ENCODE measurements around the gene EPC1.
A peak's percentile ranks its signal among the peaks of the same experiment; 100 is the strongest.
"Not testable (repeated sequence)": the region's sequence is repeated elsewhere in the genome, so short reads cannot be mapped to it uniquely, and the experiment has no call there.

Gene EPC1, protein sequence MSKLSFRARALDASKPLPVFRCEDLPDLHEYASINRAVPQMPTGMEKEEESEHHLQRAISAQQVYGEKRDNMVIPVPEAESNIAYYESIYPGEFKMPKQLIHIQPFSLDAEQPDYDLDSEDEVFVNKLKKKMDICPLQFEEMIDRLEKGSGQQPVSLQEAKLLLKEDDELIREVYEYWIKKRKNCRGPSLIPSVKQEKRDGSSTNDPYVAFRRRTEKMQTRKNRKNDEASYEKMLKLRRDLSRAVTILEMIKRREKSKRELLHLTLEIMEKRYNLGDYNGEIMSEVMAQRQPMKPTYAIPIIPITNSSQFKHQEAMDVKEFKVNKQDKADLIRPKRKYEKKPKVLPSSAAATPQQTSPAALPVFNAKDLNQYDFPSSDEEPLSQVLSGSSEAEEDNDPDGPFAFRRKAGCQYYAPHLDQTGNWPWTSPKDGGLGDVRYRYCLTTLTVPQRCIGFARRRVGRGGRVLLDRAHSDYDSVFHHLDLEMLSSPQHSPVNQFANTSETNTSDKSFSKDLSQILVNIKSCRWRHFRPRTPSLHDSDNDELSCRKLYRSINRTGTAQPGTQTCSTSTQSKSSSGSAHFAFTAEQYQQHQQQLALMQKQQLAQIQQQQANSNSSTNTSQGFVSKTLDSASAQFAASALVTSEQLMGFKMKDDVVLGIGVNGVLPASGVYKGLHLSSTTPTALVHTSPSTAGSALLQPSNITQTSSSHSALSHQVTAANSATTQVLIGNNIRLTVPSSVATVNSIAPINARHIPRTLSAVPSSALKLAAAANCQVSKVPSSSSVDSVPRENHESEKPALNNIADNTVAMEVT

DNA sequence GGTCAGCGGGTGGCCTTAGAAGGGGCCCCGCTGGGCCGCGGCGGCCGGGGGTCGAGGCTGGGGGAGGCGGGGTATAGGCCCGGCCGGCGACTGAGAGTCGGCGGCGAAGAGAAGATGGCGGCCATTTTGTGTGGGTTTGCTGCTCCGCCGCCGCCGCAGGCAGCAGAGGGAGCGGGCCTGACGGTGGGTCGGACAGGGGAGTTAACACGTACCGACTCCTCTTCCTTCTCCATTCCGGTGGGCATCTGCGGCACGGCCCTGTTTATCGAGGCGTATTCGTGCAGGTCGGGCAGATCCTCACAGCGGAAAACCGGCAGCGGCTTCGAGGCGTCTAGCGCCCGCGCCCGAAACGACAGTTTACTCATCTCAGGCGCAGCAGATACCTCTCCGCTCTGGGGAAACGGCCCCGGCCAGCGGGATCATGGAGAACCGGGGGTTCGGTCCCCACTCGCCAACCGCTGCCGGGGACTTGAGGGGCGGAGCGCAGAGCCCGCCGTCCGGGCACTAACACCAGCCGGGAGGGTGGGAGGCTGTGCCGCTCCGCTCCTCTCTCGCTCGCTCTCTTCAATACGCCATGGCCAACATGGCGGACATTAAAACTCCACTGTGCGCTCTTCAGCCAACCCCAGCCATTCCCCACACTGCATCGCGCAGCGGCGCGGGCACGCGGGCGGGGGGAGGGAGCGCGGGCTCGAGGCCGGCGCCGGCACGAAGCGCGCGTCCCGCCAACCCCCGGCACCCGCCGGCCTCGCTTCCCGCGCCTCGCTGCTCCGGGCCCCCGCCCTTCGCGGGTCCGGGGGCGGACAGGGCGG lies at the start of gene EPC1:
Gene EPC1, minus strand, starts transcription at position 608 of the 812 bp plus-strand sequence. Its CDS starts 243 bp downstream, at position 365.
- peak; percentile 93 for DNase-seq

DNA sequence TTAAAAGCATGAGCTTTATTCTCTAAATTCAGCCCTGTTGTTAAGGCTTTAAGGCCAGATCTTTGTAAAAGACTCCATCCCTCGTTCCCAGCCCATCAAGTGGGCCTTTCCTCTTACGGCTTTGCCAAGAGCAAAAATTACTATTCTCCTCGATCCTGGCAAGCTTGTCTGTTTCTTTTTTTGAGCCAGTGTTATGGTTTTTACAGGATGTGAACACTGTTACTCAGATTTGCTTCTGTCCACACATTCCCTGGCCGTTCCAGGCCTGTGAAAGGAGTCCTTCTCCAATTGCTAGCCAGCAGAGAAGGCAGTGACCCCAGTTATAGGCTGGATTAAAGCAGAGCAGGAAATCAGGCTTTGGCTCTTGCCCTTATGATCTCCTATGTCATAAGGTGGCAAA lies 47.0 kb upstream of the EPC1 start:
- peak; percentile 61 for DNase-seq

DNA sequence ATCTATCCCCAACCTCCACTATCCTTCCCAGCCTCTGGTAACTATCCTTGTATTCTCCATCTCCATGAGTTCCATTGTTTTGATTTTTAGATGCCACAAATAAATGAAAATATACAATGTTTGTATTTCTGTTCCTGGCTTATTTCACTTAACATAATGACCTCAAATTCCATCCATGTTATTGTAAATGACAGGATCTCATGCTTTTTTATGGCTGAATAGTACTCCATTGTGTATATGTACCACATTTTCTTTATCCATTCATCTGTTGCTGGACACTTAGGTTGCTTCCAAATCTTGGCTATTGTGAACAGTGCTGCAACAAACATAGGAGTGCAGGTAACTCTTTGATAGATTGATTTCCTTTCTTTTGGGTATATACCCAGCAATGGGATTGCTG lies 45.3 kb upstream of the EPC1 start:
- DNase-seq, result not testable (repeated sequence)

DNA sequence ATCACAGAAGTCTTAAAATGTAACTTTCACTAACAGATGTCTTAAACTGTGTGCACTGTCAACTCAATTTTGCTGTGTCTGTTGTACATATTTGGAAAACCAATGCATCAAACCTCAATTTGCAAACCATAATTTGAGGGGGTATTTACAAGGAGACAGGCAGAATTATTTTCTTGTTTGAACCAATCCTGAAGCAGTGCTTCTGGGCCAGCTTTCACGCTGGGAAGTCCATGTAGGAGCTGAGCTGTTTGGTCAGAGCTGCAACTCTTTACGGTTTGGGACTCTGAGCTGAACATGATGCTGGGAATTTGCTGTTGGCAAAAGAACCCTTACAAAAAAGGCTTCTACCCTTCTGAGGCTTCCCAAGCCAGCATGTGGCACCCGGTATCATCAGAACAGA lies 43.2 kb upstream of the EPC1 start:
- DNase-seq, result no peak

DNA sequence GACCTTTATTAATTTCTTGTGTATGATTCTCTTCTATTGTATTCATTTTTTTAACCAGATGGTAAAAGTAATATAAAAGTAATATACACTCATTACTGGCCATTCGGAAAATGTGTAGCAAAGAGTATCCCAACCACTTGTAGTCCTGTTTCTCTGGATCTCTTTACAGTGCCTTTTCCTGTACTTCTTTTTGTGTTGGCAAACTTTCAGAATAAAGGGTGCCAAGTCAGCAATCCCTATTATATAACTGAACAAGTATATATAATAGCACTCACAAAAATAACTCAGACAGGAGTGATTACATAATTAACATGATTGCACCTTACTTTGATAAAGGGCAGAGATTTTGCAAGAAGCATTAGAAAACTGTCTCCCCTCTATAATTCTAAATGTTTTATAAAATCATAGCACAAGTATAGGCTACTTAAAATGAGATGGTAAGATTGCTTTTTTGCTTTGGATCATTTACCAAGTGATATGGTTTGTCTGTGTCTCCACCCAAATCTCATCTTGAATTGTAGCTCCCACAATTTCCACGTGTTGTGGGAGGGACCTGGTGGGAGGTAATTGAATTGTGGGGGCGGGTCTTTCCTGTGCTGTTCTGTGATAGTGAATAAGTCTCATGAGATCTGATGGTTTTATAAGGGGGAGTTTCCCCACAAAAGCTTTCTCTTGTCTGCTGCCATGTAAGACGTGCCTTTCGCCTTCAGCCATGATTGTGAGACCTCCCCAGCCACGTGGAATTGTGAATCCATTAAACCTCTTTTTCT lies 41.5 kb upstream of the EPC1 start:
- no peak for DNase-seq

DNA sequence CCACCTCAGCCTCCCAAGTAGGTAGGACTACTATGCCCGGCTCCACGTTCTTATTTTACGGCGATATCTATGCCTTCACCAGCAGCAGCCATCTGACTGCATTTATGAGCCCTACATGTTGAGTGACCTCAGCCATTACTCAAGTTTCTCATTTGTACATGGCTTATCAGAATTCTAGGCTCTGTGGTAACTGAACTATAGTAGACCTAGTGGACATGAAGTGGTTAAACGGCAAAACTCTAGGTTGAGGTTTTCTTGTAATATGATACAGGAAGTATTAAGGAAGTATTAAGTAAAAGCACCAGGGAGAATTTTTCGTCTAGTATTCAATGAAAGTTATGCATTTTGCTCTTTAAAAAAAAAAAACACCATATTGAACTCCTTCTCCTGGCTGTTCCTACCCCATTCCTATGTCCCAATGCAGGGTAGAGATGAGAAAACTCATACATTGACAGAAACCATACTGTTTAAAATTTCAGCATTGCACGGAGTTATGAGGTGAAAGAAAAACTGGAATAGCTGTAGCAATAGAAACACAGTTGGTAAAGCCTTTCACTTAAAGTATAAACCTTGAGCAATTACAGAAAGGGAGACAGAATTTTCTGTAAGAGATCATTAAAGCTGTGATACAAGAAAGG lies 39.8 kb upstream of the EPC1 start:
- DNase-seq, result no peak

DNA sequence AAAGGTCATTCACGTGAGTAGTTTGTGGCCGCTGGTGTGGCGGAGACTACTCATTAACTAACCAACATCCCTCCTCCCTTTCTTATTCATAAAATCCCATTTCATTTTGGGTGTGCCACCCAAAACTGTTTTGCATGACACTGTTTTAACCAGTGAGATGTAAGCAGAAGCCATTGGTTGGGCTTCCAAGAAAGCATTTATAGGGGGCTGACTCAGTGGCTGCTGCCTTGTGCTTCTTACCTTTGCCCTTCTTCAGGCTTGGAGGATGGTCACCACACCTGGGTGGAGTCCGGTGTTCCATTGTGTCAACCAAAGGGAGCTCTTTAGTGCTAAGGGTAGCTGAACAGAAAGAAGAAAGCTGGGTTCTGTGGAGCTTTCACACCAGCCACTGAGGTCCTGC lies 37.2 kb upstream of the EPC1 start:
- no peak for DNase-seq

DNA sequence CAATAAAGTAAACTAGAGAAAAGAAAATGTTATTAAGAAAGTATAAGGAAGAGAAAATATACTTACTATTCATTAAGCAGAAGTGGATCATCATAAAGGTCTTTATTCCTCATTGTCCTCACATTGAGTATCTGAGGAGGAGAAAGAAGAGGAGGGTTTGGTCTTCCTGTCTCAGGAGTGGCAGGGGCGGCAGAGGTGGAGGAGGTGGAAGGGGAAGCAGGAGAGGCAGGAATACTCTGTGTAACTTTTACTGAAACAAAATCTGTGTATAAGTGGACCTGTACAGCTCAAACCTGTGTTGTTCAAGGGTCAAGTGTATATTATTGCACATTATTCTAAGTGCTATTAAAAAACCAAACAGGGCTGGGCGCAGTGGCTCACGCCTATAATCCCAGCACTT lies 34.2 kb upstream of the EPC1 start:
- no peak for DNase-seq

DNA sequence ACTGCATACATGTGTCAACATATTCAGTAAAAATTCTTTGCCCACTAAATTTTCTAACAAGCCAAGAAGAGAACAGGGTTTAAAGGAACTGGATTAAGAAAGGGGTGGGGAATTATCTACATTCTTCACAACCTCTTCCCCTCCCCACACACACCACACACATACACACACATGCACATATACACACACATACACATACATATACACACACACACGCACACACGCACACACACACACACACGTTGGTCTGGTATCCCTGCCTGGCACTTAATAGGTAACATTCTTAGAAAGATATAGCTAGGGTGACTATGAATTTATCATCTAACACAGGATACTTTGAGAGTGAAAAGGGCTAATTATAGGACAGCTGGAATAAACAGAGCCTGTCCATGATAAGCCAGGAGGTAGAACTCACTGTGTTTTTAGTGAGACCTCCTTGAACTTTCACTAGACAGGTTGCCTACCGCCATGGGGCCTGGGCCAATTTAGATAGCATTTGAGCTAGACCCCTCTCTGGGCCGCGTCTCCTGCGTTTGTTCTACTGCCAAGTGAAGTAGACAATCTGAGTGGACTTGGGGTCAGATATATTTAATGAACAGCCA lies 33.1 kb upstream of the EPC1 start:
- no peak for DNase-seq

DNA sequence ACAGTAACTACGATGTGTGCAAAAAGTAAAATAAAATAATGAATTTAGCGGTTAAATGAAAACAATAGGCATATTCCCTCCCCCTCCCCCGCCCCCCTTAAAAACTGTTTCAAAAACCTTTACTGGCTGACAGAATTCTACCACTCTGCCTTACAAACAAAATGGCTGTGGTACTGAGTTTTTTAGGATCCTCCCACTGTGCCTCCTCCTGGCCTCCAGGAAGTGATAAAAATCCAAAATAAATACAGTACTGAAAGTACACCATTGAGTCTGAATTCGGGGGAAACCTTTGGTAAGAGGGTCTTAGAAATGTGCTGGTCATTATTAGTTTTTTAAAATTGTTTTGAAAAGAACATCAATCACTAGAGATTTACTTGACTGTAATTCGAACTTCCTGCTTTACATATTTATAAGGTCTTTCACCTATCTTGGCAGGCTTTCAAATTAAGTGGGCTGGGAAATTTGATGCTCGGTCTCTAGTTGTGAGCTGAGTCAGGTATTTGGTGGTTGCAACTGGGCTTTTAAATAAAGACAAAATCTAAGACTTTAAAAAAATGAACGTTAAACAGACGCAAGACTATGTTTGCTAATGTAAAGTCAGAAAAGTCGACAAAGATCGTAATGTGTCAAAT lies 32.5 kb upstream of the EPC1 start:
- peak; percentile 53 for DNase-seq

DNA sequence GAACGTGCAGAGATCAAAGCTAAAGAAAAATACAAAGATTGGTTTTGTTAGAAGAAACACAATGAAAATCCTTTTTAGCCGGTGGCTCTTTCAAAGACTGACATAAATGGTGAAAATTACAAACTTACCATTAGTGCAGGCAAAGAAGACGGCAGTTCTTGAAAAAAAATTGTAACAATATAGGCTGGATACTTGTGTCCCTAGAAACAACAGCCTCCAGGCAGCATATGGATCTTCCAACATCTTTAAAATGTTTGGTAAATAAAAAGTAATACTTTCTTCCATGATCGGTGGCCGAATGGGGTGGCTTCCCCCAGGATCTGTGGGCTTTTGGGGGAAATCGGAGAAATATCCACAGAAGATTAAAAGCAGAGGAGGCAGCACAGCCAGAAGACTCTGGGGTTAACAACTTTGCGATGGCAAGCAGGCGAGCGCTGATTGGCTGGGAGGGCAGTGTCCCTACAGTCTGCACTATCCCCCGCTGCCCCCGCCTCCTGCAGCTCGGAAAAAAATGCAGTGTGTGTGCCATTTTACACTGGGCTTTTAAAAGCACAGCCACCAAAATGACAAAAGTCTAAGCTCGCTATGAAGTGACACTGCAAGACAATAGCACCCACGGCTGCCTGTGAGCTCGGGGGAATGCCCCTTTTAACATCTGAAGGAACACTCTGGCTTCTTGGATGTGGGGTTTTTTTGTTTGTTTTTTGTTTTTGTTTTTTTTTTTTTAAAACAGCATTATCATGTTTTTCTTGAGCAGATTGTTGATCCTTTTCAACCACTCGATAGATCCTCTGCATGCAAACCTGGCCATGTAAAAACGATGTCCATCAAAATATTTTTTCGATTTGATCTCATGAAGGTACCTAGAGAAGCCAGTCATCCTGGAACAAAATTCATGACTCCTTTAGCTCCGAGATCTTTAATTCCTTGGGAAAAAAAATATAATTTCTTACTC lies 31.7 kb upstream of the EPC1 start:
- DNase-seq, result peak; percentile 95

DNA sequence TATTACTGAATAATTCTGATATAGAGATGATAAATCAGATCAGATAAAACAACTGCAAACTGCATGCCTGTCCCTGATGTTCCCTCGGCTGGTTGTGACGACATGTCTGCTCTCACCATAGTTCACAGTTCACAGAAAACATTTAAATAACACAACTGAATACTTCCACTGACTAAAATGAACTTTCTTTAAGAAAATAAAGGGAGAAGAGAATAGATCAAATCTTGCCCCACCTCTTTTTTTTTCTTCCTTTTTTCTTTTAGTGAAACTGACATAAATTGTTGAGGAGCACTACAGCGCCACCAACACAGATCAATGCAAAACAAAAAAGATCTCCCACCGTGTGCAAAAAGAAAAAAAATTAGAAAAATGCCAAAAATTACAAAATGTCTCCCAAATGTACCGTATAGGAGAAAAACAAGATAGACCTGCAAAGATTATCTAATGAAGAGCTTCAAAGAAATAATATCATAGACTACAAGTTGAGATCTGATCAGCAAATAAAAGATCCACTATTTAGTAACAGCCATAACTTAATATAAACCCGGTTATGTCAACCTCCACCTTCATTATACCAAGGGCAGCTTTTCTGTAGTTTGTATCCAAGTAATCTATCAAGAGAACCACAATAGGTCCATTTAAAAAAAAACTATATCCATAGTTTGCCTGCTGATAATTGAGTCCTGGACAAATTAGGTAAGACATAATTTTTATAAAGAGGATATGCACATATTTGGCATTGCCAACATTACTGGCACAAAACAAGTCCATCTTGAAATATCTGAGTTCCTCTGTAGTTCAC lies 30.7 kb upstream of the EPC1 start:
- peak; percentile 40 for DNase-seq

DNA sequence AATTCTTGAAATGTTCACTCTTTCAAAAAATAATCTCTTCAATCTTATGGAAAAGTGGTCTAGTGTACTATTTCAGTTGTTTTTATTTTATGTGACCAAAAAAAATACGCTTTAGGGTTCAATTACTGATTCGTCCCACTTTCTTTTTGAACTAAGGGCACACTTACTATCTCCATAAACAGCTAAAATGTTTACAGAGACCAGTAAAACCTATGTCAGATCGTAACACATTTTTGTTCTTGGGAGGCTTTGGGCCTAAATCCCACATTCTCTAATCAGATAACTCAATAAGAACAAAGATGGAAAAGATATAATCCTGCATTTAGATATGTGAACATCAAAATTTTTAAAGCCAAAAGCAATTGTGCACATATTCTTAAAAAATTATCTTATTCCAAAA lies 29.8 kb upstream of the EPC1 start:
- no peak for DNase-seq

DNA sequence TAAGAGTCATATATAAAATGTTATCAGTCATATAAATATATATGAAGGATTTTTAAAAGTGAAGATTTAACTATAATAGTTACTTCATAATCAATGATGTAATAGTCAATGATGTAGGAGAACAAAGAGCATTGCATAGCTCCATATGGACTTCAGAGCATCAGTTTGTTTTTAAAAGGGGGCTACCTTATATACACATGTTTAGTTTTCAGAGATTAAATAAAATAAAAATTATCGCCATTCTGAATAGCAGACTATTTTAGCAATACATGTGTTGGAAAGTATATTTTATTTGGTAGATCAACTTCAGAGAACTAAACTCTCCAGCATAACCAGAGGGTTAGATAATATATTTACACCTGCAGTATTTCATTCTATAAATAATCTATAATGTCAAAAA lies 29.1 kb upstream of the EPC1 start:
- no peak for DNase-seq

DNA sequence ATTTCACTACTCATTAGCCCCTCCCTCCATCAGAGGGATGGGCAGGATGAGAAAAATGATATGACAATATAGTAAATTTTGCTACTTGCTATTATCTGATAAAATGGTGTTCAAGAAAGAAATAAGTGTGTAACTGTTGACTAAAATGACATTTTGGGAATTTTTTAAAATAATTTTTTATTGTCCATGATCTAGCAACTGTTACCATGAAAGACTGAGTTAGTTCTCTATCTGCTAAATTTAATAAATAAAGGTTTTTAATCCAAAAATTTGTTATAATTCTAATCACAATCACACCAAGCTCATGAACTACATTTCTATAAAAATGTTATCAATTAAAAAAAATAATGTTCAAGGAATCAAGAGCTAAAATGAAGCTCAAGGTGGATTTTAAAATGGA lies 28.7 kb upstream of the EPC1 start:
- no peak for DNase-seq

DNA sequence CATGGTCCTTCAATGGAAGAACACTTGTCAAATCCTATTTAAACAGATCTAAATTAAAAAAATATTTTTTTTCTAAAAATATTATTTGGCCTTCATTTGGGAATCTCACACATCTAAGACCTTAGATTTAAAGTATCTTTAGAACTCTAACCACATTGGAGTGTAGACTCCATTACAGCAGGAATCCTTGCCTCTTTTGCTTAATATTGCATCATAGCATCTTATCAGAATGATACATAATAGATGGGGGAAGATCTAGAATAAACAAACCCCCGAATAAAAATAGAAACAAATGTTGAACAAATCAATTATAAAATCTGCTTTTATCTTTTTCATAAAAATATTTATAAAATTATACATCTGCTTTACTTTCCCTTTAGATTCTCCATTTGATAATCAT lies 27.6 kb upstream of the EPC1 start:
- no peak for DNase-seq

DNA sequence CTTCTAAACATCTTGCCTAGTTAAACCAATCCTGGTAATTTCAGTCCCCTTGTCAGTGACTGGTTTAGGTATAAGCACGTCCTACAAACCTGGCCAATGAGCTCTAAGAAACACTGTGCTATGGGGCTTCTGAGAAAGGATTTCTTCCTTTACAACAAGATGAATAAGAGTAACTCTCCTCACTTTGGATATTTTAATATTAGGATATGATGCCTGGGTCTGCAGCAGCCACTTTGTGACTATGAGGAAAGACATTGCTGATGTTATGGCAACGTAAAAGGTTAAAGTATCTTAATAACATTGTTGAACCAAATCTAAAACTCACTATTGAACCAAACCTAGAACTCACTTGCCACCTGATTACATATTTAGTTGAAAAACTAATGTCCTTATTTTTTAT lies 26.5 kb upstream of the EPC1 start:
- DNase-seq, result no peak

DNA sequence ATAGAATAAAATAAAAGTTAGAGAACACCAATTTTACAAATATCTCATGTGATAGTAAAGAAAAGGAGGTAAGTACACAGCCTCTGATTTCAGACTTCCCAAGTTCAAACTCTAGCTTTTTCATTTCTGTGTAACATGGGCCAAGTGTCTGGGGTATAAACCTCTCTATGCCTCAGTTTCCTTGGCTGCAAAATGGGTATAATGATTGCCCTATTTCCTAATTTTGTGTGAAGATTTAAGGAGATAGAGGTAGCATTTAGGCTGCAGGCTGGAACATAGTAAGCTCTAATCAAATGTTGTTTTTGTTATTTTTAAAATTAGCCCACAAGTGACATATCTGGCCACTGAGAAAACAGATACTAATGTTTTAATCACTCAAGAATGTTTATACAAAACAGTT lies 26.1 kb upstream of the EPC1 start:
- no peak for DNase-seq
